Skeletal muscle satellite cell (primary cell): ENCODE results near the gene PRPF6.

ENCODE experiments used
- H3K27me3 ChIP-seq: 2 replicates; pipeline ENCODE4 v1.7.0; 2013; ENCODE audit warnings: low read length; ENCODE audit not compliant: control insufficient read depth, insufficient read depth
- H3K36me3 ChIP-seq: 2 replicates; pipeline ENCODE4 v1.7.0; 2013; ENCODE audit warnings: mild to moderate bottlenecking, control low read depth, low read length; ENCODE audit not compliant: insufficient read depth
- H3K4me1 ChIP-seq: 2 replicates; pipeline ENCODE4 v1.7.0; 2013; ENCODE audit warnings: low read length; ENCODE audit not compliant: control insufficient read depth, insufficient read depth
- H3K4me2 ChIP-seq: 2 replicates; pipeline ENCODE4 v1.7.0; 2013; ENCODE audit warnings: mild to moderate bottlenecking, low read length
- H3K4me3 ChIP-seq: 2 replicates; pipeline ENCODE4 v1.7.0; 2013; ENCODE audit warnings: low read length
- H3K9ac ChIP-seq: 2 replicates; pipeline ENCODE4 v1.7.0; 2013; ENCODE audit warnings: mild to moderate bottlenecking, low read depth, low read length, moderate library complexity
- H3K9me3 ChIP-seq: replicated peaks from 2 replicates; pipeline ENCODE4 v1.7.0; 2013; ENCODE audit warnings: mild to moderate bottlenecking, control low read depth, low read length

Gene PRPF6

GRCh38 chr20:64038565-64039292 lies 57.8 kb downstream of the PRPF6 start:
- no peak overlapping the region for H3K9ac ChIP-seq
- peak overlapping the region; percentile 79 for H3K4me2 ChIP-seq
- H3K4me3 ChIP-seq, result peak overlapping the region; percentile 58
- H3K27me3 ChIP-seq, result peaks cover 53% of the 10 kb centered on the region
- no peaks in the 10 kb centered on the region for H3K9me3 ChIP-seq
- H3K4me1 ChIP-seq, result peaks cover 19% of the 10 kb centered on the region
- peaks cover 9% of the 10 kb centered on the region for H3K36me3 ChIP-seq

- Histone ChIP-seq H3K4me2 (peak overlapping the region; percentile 79), H3K4me3 (peak overlapping the region; percentile 58), H3K9ac (no peak overlapping the region)
Measured at GRCh38 chr20:64039293-64040160, 58.6 kb downstream of the PRPF6 start.

DNA sequence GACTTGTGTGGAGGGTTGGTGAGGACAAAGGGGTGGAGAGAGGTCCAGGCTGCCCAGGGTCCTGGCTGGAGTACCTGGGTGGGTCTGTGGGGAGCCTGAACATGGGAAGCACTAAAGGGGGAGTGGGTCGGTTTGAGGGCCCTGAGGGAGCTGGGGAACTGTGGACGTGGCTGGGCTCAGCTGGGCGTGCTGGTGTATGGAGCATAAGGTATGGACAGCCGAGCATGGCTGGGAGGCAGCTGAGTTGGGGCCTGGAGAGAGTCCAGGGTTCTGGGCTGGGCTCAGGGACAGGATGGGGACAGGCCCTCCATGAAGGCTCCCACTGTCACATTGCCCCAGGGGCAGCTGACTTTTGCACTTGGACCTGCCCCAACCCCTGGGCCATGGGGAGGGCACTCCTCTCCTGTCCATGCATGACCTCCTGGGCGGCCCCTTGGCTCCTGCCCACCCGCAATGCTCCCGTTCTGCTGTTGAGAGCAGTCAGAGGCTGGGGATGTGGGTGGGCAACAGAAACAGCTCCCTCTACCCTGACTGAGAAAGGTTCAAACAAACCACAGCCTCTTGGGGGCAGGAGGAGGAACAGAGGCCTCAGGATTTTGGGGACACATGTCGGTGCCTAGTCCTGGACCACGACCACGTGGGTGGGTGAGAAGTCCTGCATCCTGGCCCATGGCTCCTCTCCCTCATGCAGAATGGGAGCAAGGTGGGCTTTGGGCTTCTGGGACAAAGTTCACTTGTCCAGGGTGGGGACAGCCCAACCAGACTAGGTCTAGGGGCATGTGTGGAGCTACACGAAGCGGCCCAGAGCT lies 59.5 kb downstream of the PRPF6 start:
- H3K36me3 ChIP-seq, result no peaks in the 10 kb centered on the region
- no peak overlapping the region for H3K9ac ChIP-seq
- no peaks in the 10 kb centered on the region for H3K9me3 ChIP-seq
- no peak overlapping the region for H3K4me2 ChIP-seq
- H3K4me3 ChIP-seq, result no peak overlapping the region
- peaks cover 57% of the 10 kb centered on the region for H3K27me3 ChIP-seq
- H3K4me1 ChIP-seq, result peaks cover 19% of the 10 kb centered on the region

More at GRCh38 chr20:64039293-64040160, 58.6 kb downstream of the PRPF6 start:
- Histone ChIP-seq H3K36me3 (peaks cover 1% of the 10 kb centered on the region), H3K4me1 (peaks cover 14% of the 10 kb centered on the region), H3K9me3 (no peaks in the 10 kb centered on the region), H3K27me3 (peaks cover 53% of the 10 kb centered on the region)

GRCh38 chr20:64041040-64041780 lies 60.3 kb downstream of the PRPF6 start:
- H3K9ac ChIP-seq, result no peak overlapping the region
- no peak overlapping the region for H3K4me2 ChIP-seq
- H3K9me3 ChIP-seq, result no peaks in the 10 kb centered on the region
- H3K27me3 ChIP-seq, result peaks cover 62% of the 10 kb centered on the region
- H3K36me3 ChIP-seq, result no peaks in the 10 kb centered on the region
- no peak overlapping the region for H3K4me3 ChIP-seq
- H3K4me1 ChIP-seq, result peaks cover 19% of the 10 kb centered on the region

DNA sequence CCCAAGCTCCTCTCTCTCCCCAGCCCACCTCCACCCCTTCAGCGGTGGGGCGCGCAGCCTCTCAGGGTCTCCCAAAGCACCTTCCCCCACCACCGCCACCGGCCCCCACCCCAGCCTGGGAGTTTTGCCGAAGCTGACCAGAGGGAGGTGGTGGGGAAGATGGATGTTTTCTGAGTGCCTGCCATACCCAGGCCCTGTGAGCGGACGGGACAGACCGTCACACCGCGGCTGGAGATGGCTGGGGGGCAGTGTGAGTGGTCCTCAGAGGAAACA lies 60.8 kb downstream of the PRPF6 start:
- Histone ChIP-seq H3K9me3 (no peaks in the 10 kb centered on the region), H3K4me1 (peaks cover 19% of the 10 kb centered on the region), H3K9ac (no peak overlapping the region), H3K36me3 (no peaks in the 10 kb centered on the region), H3K4me2 (peak overlapping the region; percentile 73), H3K4me3 (no peak overlapping the region), H3K27me3 (peaks cover 62% of the 10 kb centered on the region)

DNA sequence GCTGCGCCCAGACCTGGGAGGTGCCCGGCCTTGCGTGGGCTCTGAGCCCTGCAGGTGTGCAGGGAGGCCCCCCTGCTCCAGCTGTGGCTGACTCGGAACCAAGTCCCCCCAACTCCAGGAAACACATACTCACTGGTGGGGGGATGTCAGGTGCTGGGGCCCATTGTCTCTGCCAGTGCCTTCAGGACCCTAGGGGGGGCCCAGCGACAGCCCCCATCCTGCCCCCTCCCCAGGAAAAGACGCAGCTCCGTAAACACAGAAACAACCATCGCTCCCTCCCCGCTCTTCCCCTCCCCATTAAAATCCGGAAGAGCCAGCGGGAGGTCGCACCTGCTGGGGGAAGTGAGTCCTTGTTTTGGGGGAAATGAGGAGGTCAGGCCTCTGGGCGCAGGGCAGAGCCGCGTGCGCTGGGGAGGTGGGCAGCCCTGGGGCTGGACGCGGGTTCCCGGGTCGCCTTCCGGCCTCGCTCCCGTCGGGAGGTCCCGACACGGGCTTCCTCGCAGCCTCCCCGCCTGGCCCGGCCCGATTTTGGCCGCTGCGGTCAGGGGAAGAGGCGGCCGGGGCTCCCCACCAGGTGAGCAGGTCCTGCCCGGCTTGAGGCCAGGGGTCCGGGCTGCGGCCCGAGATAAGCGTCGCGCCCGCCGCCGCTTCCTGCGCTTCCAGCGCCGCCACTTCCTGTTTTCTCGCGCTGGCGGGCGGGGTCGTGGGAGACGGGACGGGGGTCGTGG lies 61.3 kb downstream of the PRPF6 start:
- Histone ChIP-seq H3K27me3 (peaks cover 62% of the 10 kb centered on the region), H3K4me2 (peak overlapping the region; percentile 73), H3K4me1 (peaks cover 19% of the 10 kb centered on the region), H3K9me3 (no peaks in the 10 kb centered on the region), H3K9ac (no peak overlapping the region), H3K36me3 (no peaks in the 10 kb centered on the region), H3K4me3 (peak overlapping the region; percentile 53)

- Histone ChIP-seq H3K4me3 (no peak overlapping the region), H3K36me3 (no peaks in the 10 kb centered on the region), H3K4me2 (no peak overlapping the region), H3K9me3 (no peaks in the 10 kb centered on the region), H3K4me1 (peaks cover 17% of the 10 kb centered on the region), H3K9ac (no peak overlapping the region), H3K27me3 (peaks cover 65% of the 10 kb centered on the region)
Measured at GRCh38 chr20:64043768-64044167, 62.8 kb downstream of the PRPF6 start.

- Histone ChIP-seq H3K4me3 (no peak overlapping the region), H3K4me2 (no peak overlapping the region), H3K27me3 (peaks cover 59% of the 10 kb centered on the region), H3K36me3 (no peaks in the 10 kb centered on the region), H3K9ac (no peak overlapping the region), H3K4me1 (peaks cover 13% of the 10 kb centered on the region), H3K9me3 (no peaks in the 10 kb centered on the region)
Measured at GRCh38 chr20:64044484-64045247, 63.7 kb downstream of the PRPF6 start.

GRCh38 chr20:64045346-64046011 lies 64.5 kb downstream of the PRPF6 start:
- Histone ChIP-seq H3K4me2 (no peak overlapping the region), H3K4me1 (peaks cover 13% of the 10 kb centered on the region), H3K9ac (no peak overlapping the region), H3K36me3 (no peaks in the 10 kb centered on the region), H3K9me3 (no peaks in the 10 kb centered on the region), H3K4me3 (no peak overlapping the region), H3K27me3 (peaks cover 59% of the 10 kb centered on the region)

DNA sequence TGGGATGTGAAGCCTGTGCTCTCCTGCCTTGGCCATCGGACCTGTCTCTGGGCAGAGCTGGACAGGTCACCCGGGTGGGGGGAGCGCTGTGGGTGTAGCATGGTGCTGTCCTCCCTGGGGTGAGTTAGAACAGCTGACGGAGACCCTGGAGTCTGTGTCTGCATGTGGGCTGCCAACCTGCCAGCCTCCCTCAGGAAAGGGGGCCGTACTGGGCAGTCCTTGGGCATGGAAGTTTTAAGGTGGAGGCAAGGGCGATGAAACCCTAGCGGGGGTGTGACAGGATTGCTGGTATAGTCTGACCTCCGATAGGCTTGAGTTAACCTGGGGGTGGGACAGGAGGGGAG lies 66.1 kb downstream of the PRPF6 start:
- Histone ChIP-seq H3K4me2 (no peak overlapping the region), H3K9me3 (no peaks in the 10 kb centered on the region), H3K4me1 (peaks cover 10% of the 10 kb centered on the region), H3K36me3 (no peaks in the 10 kb centered on the region), H3K27me3 (peaks cover 54% of the 10 kb centered on the region), H3K4me3 (no peak overlapping the region), H3K9ac (no peak overlapping the region)
